WTC11 (cell line): ENCODE results near the gene C16orf54. TPM values are rescaled to one million over a fixed set of nuclear protein-coding genes. Genes with fewer than 3 reads are reported as not detected.
"Not testable (repeated sequence)": the region's sequence is repeated elsewhere in the genome, so short reads cannot be mapped to it uniquely, and the experiment has no call there.

Experiments used
- ATAC-seq: fragments of 200-7000 bp; cut with Tn5 transposase; 2 replicates; pipeline ENCODE4 v1.10.0; 2021; ENCODE audit warnings: mild to moderate bottlenecking, moderate library complexity
- CTCF ChIA-PET: fragments of 300-600 bp; sonication (Branson Sonifier 250); formaldehyde crosslinking; loops from one replicate; lab custom pipeline; 2021; ENCODE audit warnings: antibody characterized with exemption; lab: Charles Lee
- POLR2A ChIA-PET: fragments of 350-600 bp; sonication (Branson Sonifier 250); formaldehyde crosslinking; loops from one replicate; lab custom pipeline; 2021; ENCODE audit warnings: antibody characterized with exemption; lab: Charles Lee
- DNase-seq: peaks from one replicate; pipeline ENCODE4 v3.0.0; 2021; ENCODE audit warnings: low spot score
- H3K27ac Mint-ChIP-seq: 2 replicates; pipeline ENCODE4 v1.8.0; 2021; ENCODE audit warnings: mixed read lengths
- H3K27me3 Mint-ChIP-seq: 2 replicates; pipeline ENCODE4 v1.8.0; 2021; ENCODE audit warnings: low read depth, mild to moderate bottlenecking, moderate library complexity, mixed read lengths
- H3K36me3 Mint-ChIP-seq: 2 replicates; pipeline ENCODE4 v1.8.0; 2021; ENCODE audit warnings: mixed read lengths
- H3K4me1 Mint-ChIP-seq: 2 replicates; pipeline ENCODE4 v1.8.0; 2022; ENCODE audit warnings: mixed read lengths
- H3K4me3 Mint-ChIP-seq: 2 replicates; pipeline ENCODE4 v1.8.0; 2021; ENCODE audit warnings: mild to moderate bottlenecking, moderate library complexity, mixed read lengths
- H3K9me3 Mint-ChIP-seq: 2 replicates; pipeline ENCODE4 v1.8.0; 2021; ENCODE audit warnings: mixed read lengths
- CREB1 ChIP-seq: sonication (generic); formaldehyde crosslinking; IDR thresholded peaks from 2 replicates; pipeline ENCODE4 v1.8.0; 2023; ENCODE audit warnings: mild to moderate bottlenecking, missing genetic modification reagents
- CREM ChIP-seq: sonication (generic); formaldehyde crosslinking; IDR thresholded peaks from 2 replicates; pipeline ENCODE4 v1.8.1; 2022; ENCODE audit warnings: mild to moderate bottlenecking, missing genetic modification reagents, moderate library complexity
- ERG ChIP-seq: fragments of 250-450 bp; sonication (Bioruptor Pico); IDR thresholded peaks from 2 replicates; pipeline ENCODE4 v1.8.0; 2021; ENCODE audit warnings: mild to moderate bottlenecking
- ETV6 ChIP-seq: sonication (generic); formaldehyde crosslinking; IDR thresholded peaks from 2 replicates; pipeline ENCODE4 v1.8.1; 2022; ENCODE audit warnings: mild to moderate bottlenecking, missing genetic modification reagents
- GRHL2 ChIP-seq: fragments of 250-450 bp; sonication (Bioruptor Pico); IDR thresholded peaks from 2 replicates; pipeline ENCODE4 v1.8.0; 2022; ENCODE audit warnings: mild to moderate bottlenecking, moderate library complexity; ENCODE audit not compliant: insufficient replicate concordance, severe bottlenecking
- NR3C1 ChIP-seq: sonication (generic); formaldehyde crosslinking; conservative IDR thresholded peaks from 2 replicates; pipeline ENCODE4 v1.8.1; 2023; ENCODE audit warnings: low read depth, mild to moderate bottlenecking, missing genetic modification reagents
- STAT6 ChIP-seq: sonication (generic); formaldehyde crosslinking; conservative IDR thresholded peaks from 2 replicates; pipeline ENCODE4 v1.8.1; 2023; ENCODE audit warnings: mild to moderate bottlenecking, low read depth, missing genetic modification reagents, moderate library complexity
- ZNF121 ChIP-seq: sonication (generic); formaldehyde crosslinking; IDR thresholded peaks from 2 replicates; pipeline ENCODE4 v1.8.0; 2023; ENCODE audit warnings: missing genetic modification reagents
- ZNF138 ChIP-seq: sonication (generic); formaldehyde crosslinking; conservative IDR thresholded peaks from 2 replicates; pipeline ENCODE4 v1.8.1; 2022; ENCODE audit warnings: mild to moderate bottlenecking, moderate library complexity, missing genetic modification reagents
- ZNF232 ChIP-seq: sonication (generic); formaldehyde crosslinking; IDR thresholded peaks from 2 replicates; pipeline ENCODE4 v1.8.0; 2022; ENCODE audit warnings: mild to moderate bottlenecking, missing genetic modification reagents
- ZNF263 ChIP-seq: sonication (generic); formaldehyde crosslinking; IDR thresholded peaks from 2 replicates; pipeline ENCODE4 v1.8.1; 2022; ENCODE audit warnings: low read depth, mild to moderate bottlenecking, moderate library complexity, missing genetic modification reagents
- ZNF423 ChIP-seq: fragments of 250-450 bp; sonication (Bioruptor Pico); IDR thresholded peaks from 2 replicates; pipeline ENCODE4 v2.1.2; 2022; ENCODE audit warnings: mild to moderate bottlenecking, moderate library complexity
- ZNF532 ChIP-seq: fragments of 250-450 bp; sonication (Bioruptor Pico); IDR thresholded peaks from 2 replicates; pipeline ENCODE4 v1.9.0; 2021; ENCODE audit warnings: mild to moderate bottlenecking, borderline replicate concordance
- ZNF671 ChIP-seq: fragments of 250-450 bp; sonication (Bioruptor Pico); IDR thresholded peaks from 2 replicates; pipeline ENCODE4 v1.8.0; 2021; ENCODE audit warnings: mild to moderate bottlenecking
- total RNA-seq: library from RNA; stranded (reverse); gene quantifications from 3 replicates; pipeline ENCODE4 v1.2.3, GENCODE V29; 2021
- TF ChIP-seq, protein P1 (sequence below): sonication (generic); formaldehyde crosslinking; IDR thresholded peaks from 2 replicates; pipeline ENCODE4 v1.8.1; 2022; ENCODE audit warnings: low read depth, missing genetic modification reagents, borderline replicate concordance
- TF ChIP-seq, protein P2 (sequence below): sonication (generic); formaldehyde crosslinking; IDR thresholded peaks from 2 replicates; pipeline ENCODE4 v1.8.1; 2022; ENCODE audit warnings: mild to moderate bottlenecking, moderate library complexity, missing genetic modification reagents
- TF ChIP-seq, protein P3 (sequence below): fragments of 200-600 bp; IDR thresholded peaks from 2 replicates; pipeline ENCODE4 v1.8.0; 2022; ENCODE audit warnings: antibody characterized with exemption

The C16orf54 gene
- total RNA-seq, 1 experiment from 2014 or later: 0.09 TPM

GRCh38 chr16:29747947-29748759 lies 2.4 kb upstream of the C16orf54 start (continued):
- TF ChIP-seq, protein P1, sequence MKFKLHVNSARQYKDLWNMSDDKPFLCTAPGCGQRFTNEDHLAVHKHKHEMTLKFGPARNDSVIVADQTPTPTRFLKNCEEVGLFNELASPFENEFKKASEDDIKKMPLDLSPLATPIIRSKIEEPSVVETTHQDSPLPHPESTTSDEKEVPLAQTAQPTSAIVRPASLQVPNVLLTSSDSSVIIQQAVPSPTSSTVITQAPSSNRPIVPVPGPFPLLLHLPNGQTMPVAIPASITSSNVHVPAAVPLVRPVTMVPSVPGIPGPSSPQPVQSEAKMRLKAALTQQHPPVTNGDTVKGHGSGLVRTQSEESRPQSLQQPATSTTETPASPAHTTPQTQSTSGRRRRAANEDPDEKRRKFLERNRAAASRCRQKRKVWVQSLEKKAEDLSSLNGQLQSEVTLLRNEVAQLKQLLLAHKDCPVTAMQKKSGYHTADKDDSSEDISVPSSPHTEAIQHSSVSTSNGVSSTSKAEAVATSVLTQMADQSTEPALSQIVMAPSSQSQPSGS (CRISPR knock-in tag): no peak
- TF ChIP-seq, protein P2, sequence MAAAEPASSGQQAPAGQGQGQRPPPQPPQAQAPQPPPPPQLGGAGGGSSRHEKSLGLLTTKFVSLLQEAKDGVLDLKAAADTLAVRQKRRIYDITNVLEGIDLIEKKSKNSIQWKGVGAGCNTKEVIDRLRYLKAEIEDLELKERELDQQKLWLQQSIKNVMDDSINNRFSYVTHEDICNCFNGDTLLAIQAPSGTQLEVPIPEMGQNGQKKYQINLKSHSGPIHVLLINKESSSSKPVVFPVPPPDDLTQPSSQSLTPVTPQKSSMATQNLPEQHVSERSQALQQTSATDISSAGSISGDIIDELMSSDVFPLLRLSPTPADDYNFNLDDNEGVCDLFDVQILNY: no peak
- TF ChIP-seq CREB1 (no peak), ZNF263 (CRISPR knock-in tag) (no peak), NR3C1 (CRISPR knock-in tag) (no peak), CREM (CRISPR knock-in tag) (no peak), GRHL2 (CRISPR knock-in tag) (no peak)
- TF ChIP-seq, protein P3, sequence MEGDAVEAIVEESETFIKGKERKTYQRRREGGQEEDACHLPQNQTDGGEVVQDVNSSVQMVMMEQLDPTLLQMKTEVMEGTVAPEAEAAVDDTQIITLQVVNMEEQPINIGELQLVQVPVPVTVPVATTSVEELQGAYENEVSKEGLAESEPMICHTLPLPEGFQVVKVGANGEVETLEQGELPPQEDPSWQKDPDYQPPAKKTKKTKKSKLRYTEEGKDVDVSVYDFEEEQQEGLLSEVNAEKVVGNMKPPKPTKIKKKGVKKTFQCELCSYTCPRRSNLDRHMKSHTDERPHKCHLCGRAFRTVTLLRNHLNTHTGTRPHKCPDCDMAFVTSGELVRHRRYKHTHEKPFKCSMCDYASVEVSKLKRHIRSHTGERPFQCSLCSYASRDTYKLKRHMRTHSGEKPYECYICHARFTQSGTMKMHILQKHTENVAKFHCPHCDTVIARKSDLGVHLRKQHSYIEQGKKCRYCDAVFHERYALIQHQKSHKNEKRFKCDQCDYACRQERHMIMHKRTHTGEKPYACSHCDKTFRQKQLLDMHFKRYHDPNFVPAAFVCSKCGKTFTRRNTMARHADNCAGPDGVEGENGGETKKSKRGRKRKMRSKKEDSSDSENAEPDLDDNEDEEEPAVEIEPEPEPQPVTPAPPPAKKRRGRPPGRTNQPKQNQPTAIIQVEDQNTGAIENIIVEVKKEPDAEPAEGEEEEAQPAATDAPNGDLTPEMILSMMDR: no peak

DNA sequence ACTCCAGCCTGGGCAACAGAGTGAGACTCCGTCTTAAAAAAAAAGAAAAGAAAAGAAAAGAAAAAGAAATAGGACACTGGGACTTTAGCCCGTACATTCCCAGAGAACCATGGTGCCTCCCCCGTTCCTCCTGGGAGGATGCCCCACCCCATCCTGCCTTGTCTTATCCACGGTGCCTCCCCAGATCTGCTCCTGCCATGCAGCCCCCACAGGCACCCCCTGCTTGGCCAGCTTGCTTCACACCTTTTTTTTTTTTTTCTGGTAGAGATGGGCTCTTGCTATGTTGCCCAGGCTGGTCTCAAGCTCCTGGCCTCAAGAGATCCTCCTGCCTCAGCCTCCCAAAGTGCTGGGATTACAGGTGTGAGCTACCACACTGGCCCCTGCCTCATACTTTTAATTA lies 728 bp upstream of the C16orf54 start:
- Mint-ChIP-seq H3K9me3 (peaks cover 15% of the 10 kb centered on the region), H3K36me3 (peaks cover 27% of the 10 kb centered on the region), H3K4me1 (peaks cover 16% of the 10 kb centered on the region)
- not testable (repeated sequence) for H3K27me3 Mint-ChIP-seq, H3K4me3 Mint-ChIP-seq, ATAC-seq, H3K27ac Mint-ChIP-seq, DNase-seq
- CTCF ChIA-PET: interaction anchor here (1.2 to 2.5 kb wide), 2 partner anchors 8 to 39 kb away, joined by 4 to 7 read pairs; no protein-coding TSS in a partner anchor
- TF ChIP-seq ZNF121 (CRISPR knock-in tag) (peak; percentile 80; the same call in 1 of the 2 replicates), ETV6 (CRISPR knock-in tag) (0 out of 2 replicates have a peak, but pooled peaks have one; percentile 7)
- POLR2A ChIA-PET: interaction anchor here (0.5 to 0.8 kb wide), 2 partner anchors 37 to 44 kb away, joined by 5 to 6 read pairs; partner anchors contain the start of gene KIF22

- peak overlapping the region; percentile 45; the same call in 1 of the 2 replicates for H3K27ac Mint-ChIP-seq
- H3K4me1 Mint-ChIP-seq: peaks cover 16% of the 10 kb centered on the region
- ATAC-seq: peak; percentile 10
- no peak for TF ChIP-seq ERG (CRISPR knock-in tag)
- TF ChIP-seq STAT6: 0 out of 2 replicates have a peak, but pooled peaks have one; percentile 18
- TF ChIP-seq ZNF232: peak; percentile 73
- TF ChIP-seq GRHL2 (CRISPR knock-in tag): no peak
- 0 out of 2 replicates have a peak, but pooled peaks have one; percentile 12 for TF ChIP-seq ZNF671 (CRISPR knock-in tag)
- TF ChIP-seq ZNF423 (CRISPR knock-in tag): no peak
- no peak for TF ChIP-seq ZNF532 (CRISPR knock-in tag)
- TF ChIP-seq ZNF138 (CRISPR knock-in tag): no peak
Measured at GRCh38 chr16:29745121-29745852, 503 bp downstream of the C16orf54 start.

More at GRCh38 chr16:29745121-29745852, 503 bp downstream of the C16orf54 start:
- CTCF ChIA-PET: interaction anchor here (1.2 to 2.5 kb wide), 2 partner anchors 9 to 40 kb away, joined by 4 to 7 read pairs; no protein-coding TSS in a partner anchor
- POLR2A ChIA-PET: no interaction called here
- Mint-ChIP-seq H3K4me3 (no peak overlapping the region), H3K9me3 (peaks cover 15% of the 10 kb centered on the region), H3K36me3 (peaks cover 34% of the 10 kb centered on the region), H3K27me3 (peaks cover 8% of the 10 kb centered on the region)
- no peak for DNase-seq
